ENCODE measurements around the gene FBXO11.

Gene FBXO11

GRCh38 chr2:47783486-47784351 lies 122.6 kb downstream of the FBXO11 start:
- DNase-seq (peak; percentile 72), ATAC-seq (peak; percentile 41)

GRCh38 chr2:47782671-47783485 lies 123.4 kb downstream of the FBXO11 start, which contains the start of gene MSH6:
MSH6 (plus strand) TSS chr2:47783145; CDS start chr2:47783234, 89 bp downstream.
- peak; percentile 89 for ATAC-seq
- DNase-seq, result peak; percentile 89

- DNase-seq (no peak), ATAC-seq (no peak)
These were observed 124.0 kb downstream of the FBXO11 start for GRCh38 chr2:47782381-47782670.

GRCh38 chr2:47779426-47779790 lies 126.9 kb downstream of the FBXO11 start:
- DNase-seq (no peak), ATAC-seq (no peak)

- no peak for ATAC-seq
These were observed 127.4 kb downstream of the FBXO11 start for GRCh38 chr2:47778698-47779425.

GRCh38 chr2:47777277-47777937 lies 128.9 kb downstream of the FBXO11 start:
- no peak for ATAC-seq
- DNase-seq, result no peak

More at GRCh38 chr2:47778698-47779425, 127.4 kb downstream of the FBXO11 start:
- DNase-seq, result no peak

- ATAC-seq (no peak), DNase-seq (no peak)
These were observed 131.7 kb downstream of the FBXO11 start for GRCh38 chr2:47774567-47774966.

GRCh38 chr2:47772343-47772742 lies 134.0 kb downstream of the FBXO11 start:
- no peak for DNase-seq
- no peak for ATAC-seq

GRCh38 chr2:47771211-47771610 lies 135.1 kb downstream of the FBXO11 start:
- ATAC-seq (no peak), DNase-seq (no peak)

GRCh38 chr2:47769318-47769717 lies 137.0 kb downstream of the FBXO11 start:
- DNase-seq (no peak), ATAC-seq (no peak)

GRCh38 chr2:47767880-47768609 lies 138.3 kb downstream of the FBXO11 start:
- DNase-seq (peak; percentile 80), ATAC-seq (peak; percentile 84)

- DNase-seq (no peak), ATAC-seq (no peak)
These were observed 138.8 kb downstream of the FBXO11 start for GRCh38 chr2:47767497-47767844.

GRCh38 chr2:47751856-47752414 lies 154.4 kb downstream of the FBXO11 start:
- DNase-seq (no peak), ATAC-seq (no peak)

- ATAC-seq (no peak), DNase-seq (no peak)
These were observed 158.4 kb downstream of the FBXO11 start for GRCh38 chr2:47747878-47748277.

- DNase-seq, result no peak
- ATAC-seq, result no peak
These were observed 162.2 kb downstream of the FBXO11 start for GRCh38 chr2:47744074-47744473.

- DNase-seq, result no peak
These were observed 164.7 kb downstream of the FBXO11 start for GRCh38 chr2:47741637-47742036.

GRCh38 chr2:47741101-47741500 lies 165.2 kb downstream of the FBXO11 start:
- DNase-seq (no peak), ATAC-seq (no peak)

More at GRCh38 chr2:47741637-47742036, 164.7 kb downstream of the FBXO11 start:
- no peak for ATAC-seq
